ENCODE data around the gene NPHS1. TPM values are rescaled to one million over a fixed set of nuclear protein-coding genes. Genes with fewer than 3 reads are reported as not detected.

The NPHS1 gene
- total RNA-seq, 1 experiment from 2014 or later, result 0.67 TPM

- no peak for TF ChIP-seq TCF7L2 (IDR thresholded peaks at IDR 0.05; ENCODE audit: low read depth, low read length)
- no peak for TF ChIP-seq REST (IDR thresholded peaks at IDR 0.05; ENCODE audit: insufficient read depth in 1 of 2, low read depth in 2 of 2, low read length in 1 of 2)
- no peak for TF ChIP-seq POLR2AphosphoS5 (IDR thresholded peaks at IDR 0.05; ENCODE audit: low read depth, low read length)
- no peak for TF ChIP-seq SIN3A (IDR thresholded peaks at IDR 0.05; ENCODE audit: borderline replicate concordance, insufficient read depth, low read depth, low read length)
- TF ChIP-seq, protein P1, sequence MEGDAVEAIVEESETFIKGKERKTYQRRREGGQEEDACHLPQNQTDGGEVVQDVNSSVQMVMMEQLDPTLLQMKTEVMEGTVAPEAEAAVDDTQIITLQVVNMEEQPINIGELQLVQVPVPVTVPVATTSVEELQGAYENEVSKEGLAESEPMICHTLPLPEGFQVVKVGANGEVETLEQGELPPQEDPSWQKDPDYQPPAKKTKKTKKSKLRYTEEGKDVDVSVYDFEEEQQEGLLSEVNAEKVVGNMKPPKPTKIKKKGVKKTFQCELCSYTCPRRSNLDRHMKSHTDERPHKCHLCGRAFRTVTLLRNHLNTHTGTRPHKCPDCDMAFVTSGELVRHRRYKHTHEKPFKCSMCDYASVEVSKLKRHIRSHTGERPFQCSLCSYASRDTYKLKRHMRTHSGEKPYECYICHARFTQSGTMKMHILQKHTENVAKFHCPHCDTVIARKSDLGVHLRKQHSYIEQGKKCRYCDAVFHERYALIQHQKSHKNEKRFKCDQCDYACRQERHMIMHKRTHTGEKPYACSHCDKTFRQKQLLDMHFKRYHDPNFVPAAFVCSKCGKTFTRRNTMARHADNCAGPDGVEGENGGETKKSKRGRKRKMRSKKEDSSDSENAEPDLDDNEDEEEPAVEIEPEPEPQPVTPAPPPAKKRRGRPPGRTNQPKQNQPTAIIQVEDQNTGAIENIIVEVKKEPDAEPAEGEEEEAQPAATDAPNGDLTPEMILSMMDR (IDR thresholded peaks at IDR 0.05), result no peak
- no TSS peak for BruUV-seq (replicated peaks)
- in situ Hi-C loops (cut with HindIII; ENCODE audit: low pct_unique_long_range_greater_than_20kb, low sequenced_read_pairs), result no loop called here
- Histone ChIP-seq H3K4me1 (ENCODE audit: control insufficient read depth, insufficient read depth, low read length) (no peaks in the 10 kb centered on the region; the same call in 1 of the 2 replicates), H3K9me3 (ENCODE audit: control insufficient read depth, insufficient read depth, low read depth, low read length) (no peaks in the 10 kb centered on the region), H3K36me3 (ENCODE audit: control insufficient read depth, insufficient read depth, low read length) (no peaks in the 10 kb centered on the region), H3K27me3 (ENCODE audit: control insufficient read depth, insufficient read depth, low read length) (no peaks in the 10 kb centered on the region), H3K27ac (ENCODE audit: low read length) (no peak overlapping the region), H3K4me3 (ENCODE audit: low read depth in 2 of 2, low read length in 2 of 2) (no peak overlapping the region)
- intact Hi-C loops (cut with micrococcal nuclease; ENCODE audit: unreplicated experiment), result no loop called here
- CTCF ChIA-PET, result no interaction called here
- POLR2A ChIA-PET, result no interaction called here
- ATAC-seq (no peak), DNase-seq (ENCODE audit: low read depth, low spot score) (no peak)
These were observed 59.4 kb downstream of the NPHS1 start for GRCh38 chr19:35792888-35793287.

DNA sequence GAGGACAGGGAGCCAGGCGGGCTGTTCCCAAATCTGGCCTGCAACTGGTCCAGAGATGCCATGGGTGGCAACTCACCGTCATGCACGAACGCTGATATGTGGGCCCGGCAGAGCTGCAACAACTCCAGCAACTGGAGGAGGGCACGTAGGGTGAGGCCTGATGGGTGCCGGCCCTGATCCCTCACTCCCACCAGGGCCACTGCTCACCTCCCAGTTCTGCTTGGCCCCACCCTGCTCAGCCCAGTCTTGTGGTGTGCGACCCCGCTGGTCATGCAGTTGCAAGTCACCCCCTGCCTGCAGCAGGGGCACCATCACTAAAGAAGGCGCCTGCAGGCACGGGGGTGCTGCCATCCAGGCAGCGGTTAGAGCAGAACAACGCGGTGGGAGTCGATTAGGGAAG lies 60.0 kb downstream of the NPHS1 start:
- Histone ChIP-seq H3K4me1 (ENCODE audit: control insufficient read depth, insufficient read depth, low read length) (no peaks in the 10 kb centered on the region; the same call in 1 of the 2 replicates), H3K27ac (ENCODE audit: low read length) (no peak overlapping the region), H3K9me3 (ENCODE audit: control insufficient read depth, insufficient read depth, low read depth, low read length) (no peaks in the 10 kb centered on the region), H3K27me3 (ENCODE audit: control insufficient read depth, insufficient read depth, low read length) (no peaks in the 10 kb centered on the region), H3K36me3 (ENCODE audit: control insufficient read depth, insufficient read depth, low read length) (no peaks in the 10 kb centered on the region), H3K4me3 (ENCODE audit: low read depth in 2 of 2, low read length in 2 of 2) (no peak overlapping the region)
- ChIA-PET POLR2A (no interaction called here), CTCF (no interaction called here)
- intact Hi-C loops (cut with micrococcal nuclease; ENCODE audit: unreplicated experiment), result no loop called here
- DNase-seq (ENCODE audit: low read depth, low spot score) (no peak), ATAC-seq (no peak)
- in situ Hi-C loops (cut with HindIII; ENCODE audit: low pct_unique_long_range_greater_than_20kb, low sequenced_read_pairs), result no loop called here
- no TSS peak for BruUV-seq (replicated peaks)
- TF ChIP-seq, protein P1 (IDR thresholded peaks at IDR 0.05), result no peak
- TF ChIP-seq SIN3A (IDR thresholded peaks at IDR 0.05; ENCODE audit: borderline replicate concordance, insufficient read depth, low read depth, low read length), result no peak
- TF ChIP-seq POLR2AphosphoS5 (IDR thresholded peaks at IDR 0.05; ENCODE audit: low read depth, low read length), result no peak
- TF ChIP-seq REST (IDR thresholded peaks at IDR 0.05; ENCODE audit: insufficient read depth in 1 of 2, low read depth in 2 of 2, low read length in 1 of 2), result no peak
- TF ChIP-seq TCF7L2 (IDR thresholded peaks at IDR 0.05; ENCODE audit: low read depth, low read length), result no peak
